Measurements from ENCODE around the gene ERGIC3.
"Not testable (repeated sequence)": the region's sequence is repeated elsewhere in the genome, so short reads cannot be mapped to it uniquely, and the experiment has no call there.

ERGIC3 gene

DNA sequence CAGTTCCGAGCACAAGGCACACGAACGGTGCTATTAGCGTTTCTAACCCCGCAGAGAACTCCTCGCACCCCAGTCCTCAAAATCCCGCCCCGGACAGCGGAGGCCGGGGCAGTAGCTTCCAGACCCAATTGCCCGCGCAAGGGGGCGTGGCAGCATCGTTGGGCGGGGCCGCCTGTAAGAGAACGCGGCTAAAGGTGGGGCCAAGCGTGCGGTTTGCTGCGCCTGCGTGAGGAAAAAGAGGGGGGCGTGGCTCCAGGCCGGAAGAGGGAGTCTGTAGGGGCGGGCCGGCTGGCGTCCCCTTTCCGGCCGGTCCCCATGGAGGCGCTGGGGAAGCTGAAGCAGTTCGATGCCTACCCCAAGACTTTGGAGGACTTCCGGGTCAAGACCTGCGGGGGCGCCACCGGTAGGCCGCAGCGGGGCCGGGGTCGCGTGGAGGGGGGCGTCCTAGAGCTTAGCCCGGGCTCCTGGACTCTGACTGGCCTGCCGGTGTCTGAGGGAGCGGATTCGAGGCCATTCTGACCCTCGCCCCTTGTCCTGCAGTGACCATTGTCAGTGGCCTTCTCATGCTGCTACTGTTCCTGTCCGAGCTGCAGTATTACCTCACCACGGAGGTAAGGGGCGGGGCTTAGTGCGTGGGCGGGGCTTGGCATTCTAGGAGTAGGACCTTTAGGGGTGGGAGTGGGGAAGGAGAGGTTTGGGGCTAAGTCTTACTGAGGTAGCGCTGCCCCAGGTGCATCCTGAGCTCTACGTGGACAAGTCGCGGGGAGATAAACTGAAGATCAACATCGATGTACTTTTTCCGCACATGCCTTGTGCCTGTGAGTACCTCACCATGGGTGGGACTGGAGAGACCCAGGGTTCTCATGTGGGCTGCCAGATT is at the start of gene ERGIC3:
ERGIC3 (plus strand) TSS at position 296 of the 880 bp plus-strand sequence; CDS start at position 316, 20 bp downstream.
- peak; percentile 97 for DNase-seq

DNA sequence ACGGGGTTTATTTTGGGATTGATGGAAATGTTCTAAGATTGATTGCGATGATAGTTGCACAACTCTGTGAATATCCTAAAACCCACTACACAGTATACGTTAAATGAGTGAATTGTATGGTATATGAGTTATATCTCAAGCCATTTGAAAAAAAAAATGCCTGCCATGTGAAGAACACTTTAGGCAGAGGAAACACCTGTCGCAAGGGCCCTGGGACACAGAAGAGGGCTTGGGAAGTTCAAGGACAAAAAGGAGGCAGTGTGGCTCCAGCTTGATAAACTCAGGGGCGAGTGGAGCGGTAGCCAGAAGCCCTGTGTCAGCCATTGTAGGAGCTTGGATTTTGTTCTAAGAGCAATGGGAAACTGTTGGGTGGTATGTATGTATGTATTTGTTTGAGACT is 49.5 kb upstream of the ERGIC3 start:
- no peak for DNase-seq

DNA sequence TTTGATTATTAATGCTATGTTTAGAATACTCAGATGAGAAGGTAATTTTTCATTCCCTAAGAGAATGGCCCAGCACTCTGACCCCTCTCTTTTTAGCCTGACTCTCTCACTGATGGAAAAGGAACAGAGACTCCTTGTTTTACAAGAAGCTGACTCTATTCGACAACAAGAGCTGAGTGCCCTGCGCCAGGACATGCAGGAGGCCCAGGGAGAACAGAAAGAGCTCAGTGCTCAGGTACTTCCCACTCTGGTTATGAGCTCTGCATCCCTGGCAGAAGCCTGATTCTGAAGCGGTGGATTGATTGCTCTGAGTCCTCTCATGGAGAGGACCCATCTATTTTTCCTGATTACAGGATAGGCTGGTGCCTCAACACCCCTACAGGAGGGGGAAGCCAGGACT is 45.4 kb upstream of the ERGIC3 start:
- DNase-seq: no peak

DNA sequence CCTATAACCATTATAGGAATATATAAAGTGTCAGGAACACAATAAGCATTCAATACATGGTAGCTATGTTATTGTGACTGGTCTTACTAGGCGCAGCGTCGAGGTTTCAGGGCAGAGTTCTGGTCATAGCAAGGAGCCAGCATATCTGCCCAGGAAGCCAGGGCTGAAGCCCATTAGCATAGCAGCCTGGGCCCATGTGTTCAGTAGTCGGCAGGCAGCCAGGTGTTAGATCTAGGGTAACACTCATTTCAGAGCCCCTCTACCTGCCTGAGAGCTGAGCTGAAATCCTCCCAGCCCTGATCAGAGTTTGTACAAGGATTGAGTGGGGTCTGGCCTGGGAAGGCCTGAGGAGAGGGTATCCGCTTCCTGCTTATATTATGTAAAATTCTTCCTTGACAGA is 44.6 kb upstream of the ERGIC3 start:
- DNase-seq: no peak

DNA sequence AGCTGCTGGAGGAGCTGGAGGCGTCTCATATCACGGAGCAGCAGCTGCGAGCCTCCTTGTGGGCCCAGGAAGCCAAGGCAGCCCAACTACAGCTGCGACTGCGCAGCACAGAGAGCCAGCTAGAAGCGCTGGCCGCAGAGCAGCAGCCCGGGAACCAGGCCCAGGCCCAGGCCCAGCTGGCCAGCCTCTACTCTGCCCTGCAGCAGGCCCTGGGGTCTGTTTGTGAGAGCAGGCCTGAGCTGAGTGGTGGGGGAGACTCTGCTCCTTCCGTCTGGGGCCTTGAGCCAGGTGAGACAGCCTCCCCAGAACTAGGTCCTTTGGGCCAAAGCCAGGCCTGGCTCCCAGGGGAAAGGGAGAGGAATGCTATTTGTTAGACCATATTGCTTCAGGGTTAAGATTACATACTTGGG is 44.1 kb upstream of the ERGIC3 start:
- no peak for DNase-seq

DNA sequence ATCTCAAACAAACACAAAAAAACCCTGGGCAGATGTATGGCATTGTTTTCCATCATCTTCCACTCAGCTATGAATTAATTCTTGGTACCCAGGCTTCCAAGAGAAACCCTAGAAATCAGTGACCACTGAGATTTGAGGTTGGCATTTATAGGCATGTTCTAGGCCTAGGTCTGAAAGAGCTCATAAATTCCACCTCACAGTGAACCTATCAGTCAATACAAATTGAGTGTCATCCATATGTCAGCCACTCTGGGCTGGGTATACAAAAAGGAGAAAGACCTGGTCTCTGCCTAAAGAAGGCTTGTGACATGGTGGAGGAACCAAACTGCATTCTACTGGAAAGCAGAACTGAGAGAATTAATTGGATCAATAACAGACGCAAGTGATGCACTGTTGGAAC is 42.6 kb upstream of the ERGIC3 start:
- no peak for DNase-seq

DNA sequence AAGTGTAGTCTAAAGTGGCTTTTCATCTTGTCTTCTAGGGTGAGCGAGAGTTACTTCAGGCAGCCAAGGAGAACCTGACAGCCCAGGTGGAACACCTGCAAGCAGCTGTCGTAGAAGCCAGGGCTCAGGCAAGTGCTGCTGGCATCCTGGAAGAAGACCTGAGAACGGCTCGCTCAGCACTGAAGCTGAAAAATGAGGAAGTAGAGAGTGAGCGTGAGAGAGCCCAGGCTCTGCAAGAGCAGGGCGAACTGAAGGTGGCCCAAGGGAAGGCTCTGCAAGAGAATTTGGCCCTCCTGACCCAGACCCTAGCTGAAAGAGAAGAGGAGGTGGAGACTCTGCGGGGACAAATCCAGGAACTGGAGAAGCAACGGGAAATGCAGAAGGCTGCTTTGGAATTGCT is 39.5 kb upstream of the ERGIC3 start:
- DNase-seq: no peak

DNA sequence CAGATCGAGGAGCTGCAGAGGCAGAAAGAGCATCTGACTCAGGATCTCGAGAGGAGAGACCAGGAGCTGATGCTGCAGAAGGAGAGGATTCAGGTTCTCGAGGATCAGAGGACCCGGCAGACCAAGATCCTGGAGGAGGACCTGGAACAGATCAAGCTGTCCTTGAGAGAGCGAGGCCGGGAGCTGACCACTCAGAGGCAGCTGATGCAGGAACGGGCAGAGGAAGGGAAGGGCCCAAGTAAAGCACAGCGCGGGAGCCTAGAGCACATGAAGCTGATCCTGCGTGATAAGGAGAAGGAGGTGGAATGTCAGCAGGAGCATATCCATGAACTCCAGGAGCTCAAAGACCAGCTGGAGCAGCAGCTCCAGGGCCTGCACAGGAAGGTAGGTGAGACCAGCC is 38.6 kb upstream of the ERGIC3 start:
- DNase-seq: no peak

DNA sequence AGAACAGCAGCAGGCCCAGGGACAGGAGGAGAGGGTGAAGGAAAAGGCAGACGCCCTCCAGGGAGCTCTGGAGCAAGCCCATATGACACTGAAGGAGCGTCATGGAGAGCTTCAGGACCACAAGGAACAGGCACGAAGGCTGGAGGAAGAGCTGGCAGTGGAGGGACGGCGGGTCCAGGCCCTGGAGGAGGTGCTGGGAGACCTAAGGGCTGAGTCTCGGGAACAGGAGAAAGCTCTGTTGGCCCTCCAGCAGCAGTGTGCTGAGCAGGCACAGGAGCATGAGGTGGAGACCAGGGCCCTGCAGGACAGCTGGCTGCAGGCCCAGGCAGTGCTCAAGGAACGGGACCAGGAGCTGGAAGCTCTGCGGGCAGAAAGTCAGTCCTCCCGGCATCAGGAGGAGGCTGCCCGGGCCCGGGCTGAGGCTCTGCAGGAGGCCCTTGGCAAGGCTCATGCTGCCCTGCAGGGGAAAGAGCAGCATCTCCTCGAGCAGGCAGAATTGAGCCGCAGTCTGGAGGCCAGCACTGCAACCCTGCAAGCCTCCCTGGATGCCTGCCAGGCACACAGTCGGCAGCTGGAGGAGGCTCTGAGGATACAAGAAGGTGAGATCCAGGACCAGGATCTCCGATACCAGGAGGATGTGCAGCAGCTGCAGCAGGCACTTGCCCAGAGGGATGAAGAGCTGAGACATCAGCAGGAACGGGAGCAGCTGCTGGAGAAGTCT is 37.9 kb upstream of the ERGIC3 start:
- DNase-seq: no peak

DNA sequence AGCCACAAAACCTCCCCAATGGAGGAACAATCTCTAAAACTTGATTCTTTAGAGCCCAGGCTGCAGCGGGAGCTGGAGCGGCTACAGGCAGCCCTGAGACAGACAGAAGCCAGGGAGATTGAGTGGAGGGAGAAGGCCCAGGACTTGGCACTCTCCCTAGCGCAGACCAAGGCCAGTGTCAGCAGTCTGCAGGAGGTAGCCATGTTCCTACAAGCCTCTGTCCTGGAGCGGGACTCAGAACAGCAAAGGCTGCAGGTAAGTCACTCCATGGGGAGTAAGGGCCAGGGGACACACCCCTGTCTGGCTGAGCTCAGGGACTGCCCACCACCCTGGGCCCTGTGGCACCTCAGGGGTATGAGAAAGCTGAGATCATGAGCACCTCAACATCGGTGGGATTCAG is 37.1 kb upstream of the ERGIC3 start:
- DNase-seq: no peak

DNA sequence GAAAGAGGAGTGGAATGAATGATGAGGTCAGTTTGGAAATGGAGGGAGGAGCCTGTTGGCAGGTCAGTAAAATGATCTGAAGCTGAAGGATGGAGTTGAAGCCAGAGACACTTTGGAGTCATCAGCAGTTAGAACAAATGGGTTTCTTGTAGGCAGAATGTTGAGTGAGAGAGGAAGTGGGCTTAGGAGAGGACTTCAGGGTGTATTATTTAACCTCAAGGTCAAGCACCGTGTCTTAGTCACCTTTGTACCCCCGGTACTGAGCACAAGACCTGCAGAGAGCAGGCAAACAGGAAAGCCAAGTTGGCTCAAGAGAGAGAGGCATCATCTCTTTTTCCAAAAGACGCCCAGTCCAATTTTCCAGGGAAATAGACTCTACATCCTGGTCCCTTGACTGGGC is 35.7 kb upstream of the ERGIC3 start:
- DNase-seq: no peak

DNA sequence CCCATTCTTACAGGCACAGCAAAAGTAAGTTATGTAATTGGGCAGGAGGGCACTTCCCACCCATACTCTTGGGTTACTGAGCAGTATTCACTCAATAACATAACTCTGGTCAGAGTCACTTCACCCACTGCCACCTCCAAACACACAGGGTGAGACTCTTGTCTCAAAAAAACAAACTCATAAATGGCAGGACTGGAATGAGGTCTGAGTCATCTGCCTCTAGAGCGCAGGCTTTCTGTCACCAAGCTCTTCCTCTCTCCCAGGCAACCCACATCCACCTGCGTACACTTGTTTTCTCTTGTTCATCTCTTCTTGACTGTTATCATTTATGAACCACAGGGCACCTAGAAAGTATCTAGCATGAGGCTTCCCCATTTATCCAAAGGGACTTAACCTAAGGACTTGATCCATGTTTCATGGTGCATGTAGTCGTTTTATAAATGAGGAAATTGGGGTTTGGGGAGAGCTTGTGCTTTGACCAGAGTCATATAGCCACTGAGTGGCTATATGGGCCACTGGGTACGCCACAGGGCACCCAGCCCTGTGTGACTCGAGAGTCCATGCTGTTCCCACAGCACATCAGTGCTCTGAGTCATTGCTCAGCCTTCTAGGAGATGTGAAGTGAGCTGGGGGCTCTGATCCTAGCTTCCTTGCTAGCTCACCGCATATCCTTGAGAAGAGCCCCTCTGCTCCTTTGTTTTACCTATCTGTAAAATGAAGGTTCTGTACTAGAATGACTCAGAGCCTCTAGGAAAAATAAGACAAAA is 34.8 kb upstream of the ERGIC3 start:
- DNase-seq: no peak

DNA sequence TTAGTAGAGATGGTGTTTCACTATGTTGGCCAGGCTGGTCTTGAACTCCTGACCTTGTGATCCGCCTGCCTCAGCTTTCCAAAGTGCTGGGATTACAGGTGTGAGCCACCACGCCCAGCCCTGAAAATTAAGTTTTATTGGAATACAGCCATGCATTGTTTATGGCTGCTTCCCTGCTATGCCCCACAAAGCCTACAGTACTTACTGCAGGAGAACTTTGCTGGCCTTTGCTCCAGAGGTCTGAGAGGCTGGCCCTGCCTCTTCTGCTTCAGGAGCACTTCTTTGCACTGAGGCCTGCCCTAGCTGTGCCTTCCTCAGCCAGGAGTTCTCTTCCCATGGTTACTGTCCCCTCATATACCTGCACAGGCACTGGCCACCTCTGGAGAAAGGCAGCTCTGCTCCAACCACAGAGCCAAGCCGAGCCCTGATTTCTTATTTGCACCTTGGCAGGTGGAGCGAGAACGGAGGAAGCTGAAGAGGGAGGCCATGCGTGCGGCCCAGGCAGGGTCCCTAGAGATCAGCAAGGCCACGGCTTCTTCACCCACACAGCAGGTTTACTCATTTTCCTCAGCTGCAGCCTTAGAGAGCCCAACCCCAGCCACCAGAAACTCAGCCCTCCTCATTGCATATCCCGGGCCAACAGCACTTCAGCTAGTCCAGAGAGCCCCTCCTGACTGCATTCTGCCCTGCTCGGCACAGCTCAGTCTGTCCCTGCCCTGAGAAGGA is 33.2 kb upstream of the ERGIC3 start:
- DNase-seq: no peak

DNA sequence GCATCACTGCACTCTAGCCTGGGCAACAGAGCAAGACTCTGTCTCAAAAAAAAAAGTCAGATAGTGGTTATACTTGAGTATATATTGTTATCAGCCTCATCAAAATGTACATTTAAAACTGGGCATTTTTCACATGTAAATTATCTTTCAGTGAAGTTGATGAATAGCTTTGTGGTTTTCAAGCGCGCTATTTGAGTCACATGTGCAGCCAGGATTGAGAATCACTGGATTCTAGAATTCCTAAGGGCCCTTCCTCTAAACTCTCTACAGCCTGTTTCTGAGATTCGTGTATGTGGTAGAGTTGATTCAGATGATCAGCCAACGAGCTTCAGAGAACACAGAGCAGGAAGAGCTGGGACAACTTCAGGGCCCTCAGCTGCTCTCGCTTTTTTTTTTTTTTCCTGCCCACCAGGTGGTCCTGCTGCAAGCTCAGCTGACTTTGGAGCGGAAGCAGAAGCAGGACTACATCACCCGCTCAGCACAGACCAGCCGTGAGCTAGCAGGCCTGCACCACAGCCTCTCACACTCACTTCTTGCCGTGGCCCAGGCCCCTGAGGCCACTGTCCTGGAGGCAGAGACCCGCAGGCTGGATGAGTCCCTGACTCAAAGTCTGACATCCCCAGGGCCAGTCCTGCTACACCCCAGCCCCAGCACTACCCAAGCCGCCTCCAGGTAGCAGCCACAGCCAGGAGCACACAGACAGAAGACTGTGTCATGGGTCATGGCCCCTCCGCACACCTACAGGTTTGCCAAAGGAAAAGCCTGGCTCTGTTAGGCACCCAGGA is 30.7 kb upstream of the ERGIC3 start:
- no peak for DNase-seq

DNA sequence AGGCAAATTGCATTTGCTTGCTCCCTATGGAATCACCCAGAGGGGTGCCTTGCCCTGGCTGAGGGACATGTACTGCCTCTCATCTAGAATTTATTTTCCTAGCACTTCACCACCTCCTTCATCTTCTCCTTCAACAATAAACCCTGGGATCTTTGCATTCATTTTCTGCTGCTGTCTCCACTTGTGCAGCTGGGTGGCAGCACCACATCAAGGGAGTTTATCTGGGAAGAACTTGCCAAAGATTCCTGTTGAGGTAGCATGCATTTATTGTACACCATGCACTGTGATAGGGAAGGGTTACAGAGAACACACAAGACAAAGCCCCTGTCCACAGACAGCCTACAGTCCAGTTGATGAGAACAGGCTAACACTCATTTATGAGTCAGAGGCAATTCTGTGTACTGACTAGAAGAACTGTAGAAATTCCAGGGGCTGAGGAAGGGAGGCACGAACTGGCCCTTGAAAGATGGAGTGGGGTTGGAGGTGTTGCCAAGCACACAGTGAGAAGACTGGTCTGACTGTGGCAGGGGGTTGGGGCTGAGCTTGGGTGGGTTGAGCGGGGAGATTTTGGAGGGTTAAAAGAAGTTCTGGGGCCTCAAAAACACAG is 30.0 kb upstream of the ERGIC3 start:
- no peak for DNase-seq

DNA sequence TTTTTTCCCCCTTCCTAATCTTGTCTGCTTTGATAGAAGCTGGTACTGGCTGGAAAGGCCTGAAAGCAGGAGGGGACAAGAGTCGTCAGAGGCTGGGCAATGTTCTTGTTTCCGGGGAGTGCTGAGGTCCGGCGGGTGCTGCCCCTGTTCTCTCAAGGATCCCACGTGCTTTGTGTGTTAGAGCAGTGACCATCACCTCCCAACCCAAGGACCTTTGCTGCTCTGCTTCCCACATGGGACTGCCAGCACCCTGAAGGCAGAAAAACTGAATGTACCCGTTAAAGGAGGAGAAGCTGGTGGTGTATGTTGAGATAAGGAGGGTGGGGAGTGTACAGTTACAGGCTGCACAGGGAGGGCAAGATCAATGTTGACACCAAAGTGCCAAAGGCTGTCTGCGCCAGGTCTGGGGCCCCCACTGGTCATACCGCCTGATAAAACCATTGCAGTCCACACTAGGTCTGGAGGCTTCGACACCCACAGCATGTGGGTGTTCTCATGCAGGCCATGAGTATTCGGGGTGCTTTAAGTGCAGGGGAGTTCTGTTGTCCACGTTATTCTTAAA is 27.4 kb upstream of the ERGIC3 start:
- DNase-seq: no peak

DNA sequence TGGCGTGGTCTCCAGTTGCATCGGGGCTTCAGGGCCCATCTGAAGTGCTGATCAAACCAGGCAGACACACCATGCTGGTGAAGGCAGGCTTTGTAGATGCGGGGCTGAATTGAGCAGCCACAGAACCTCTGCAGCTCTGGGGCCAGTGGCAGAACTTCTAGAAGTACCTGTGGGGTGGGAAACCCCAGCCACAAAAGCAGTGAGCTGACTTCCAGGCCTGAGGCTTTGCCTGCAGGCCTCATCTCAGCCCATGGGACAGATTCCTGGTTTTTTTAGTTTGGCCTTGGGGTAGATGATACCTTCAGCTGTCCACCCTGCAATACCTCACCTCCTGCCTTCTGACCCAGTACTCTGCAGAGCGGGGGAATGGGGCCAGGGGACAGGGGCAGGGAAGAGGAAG is 26.5 kb upstream of the ERGIC3 start:
- DNase-seq: no peak

DNA sequence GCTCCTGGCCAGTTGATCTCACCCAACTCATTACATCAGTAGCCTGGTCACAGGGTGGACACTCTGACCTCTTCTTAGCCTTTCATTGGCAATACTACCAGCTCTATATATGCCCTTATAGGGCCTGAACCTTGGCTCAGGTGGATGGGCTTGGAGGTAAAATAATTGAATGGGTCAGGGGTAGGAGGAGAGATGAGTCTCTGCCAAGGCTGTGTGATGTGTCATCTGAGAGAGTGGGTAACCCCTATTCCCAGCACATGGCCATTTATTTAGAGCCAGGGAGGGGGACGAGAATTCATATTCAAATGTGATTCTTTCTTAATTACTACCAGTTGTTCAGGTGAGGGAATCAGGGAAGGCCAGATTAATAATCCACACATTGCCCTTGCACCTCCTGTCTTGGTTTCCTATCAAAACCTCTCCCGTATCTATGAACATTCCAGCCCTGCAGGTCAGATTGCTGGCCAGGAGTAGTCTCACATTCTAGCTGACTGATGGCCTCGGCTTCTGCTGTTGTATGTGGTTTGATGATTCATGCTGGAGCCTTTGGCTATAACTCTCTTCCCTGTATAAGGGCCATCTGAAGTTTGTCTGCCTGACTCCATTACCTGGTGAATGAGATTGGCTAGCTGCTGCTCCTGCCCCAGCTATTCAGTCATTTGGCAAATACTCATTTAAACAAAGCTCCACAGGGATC is 25.8 kb upstream of the ERGIC3 start:
- DNase-seq: no peak

DNA sequence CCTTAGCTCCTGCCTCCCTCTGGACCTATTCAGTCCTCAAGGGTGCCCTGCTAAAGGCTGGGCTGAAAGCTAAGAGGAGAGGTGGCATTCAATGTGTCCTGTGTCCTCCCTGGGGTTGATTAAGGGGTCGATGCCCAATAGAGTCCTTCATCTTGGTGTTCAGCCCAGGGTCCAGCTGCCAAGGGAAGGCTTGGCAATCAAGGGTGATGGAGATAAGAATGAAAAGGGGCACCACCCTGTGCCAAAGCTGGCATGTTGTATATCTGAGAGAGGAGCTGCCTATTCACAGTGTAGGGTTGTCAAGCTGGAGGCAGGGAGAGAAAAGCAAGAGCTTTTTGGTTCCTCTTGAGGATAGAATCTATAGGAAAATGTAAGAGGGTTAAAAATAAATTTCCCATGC is 24.8 kb upstream of the ERGIC3 start:
- no peak for DNase-seq

DNA sequence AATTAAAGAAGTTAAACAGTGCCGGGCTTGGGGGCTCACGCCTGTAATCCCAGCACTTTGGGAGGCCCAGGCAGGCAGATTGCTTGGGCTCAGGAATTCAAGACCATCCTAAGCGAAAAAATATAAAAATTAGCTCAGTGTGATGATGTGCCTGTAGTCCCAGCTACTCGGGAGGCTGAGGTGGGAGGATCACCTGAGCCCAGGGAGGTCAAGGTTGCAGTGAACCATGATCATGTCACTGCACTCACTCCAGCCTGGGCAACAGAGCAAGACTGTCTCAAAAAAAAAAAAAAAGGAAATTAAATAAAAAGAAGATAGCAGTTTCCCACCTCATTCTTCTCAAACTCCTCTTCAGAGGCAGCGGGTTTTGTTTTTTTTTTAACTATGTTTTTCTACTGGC is 24.1 kb upstream of the ERGIC3 start:
- not testable (repeated sequence) for DNase-seq

DNA sequence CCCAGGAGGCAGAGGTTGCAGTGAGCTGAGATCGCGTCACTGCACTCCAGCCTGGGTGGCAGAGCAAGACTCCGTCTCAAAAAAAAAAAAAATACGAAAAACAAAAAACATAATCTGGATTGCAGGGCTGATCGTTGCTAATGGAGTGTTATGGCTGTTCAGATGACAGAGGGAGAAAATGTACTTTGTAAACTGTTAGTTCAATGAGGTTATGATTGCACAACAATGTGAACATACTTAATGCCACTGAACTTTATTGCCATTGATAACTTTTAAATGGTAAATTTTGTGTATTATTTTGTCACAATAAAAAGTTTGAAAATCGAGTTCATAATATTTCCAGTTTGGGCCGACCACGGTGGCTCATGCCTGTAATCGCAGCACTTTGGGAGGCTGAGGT is 22.9 kb upstream of the ERGIC3 start:
- DNase-seq: no peak
